Raji (cell line): Measurements from ENCODE around the gene C11orf52.

Source experiments
- POLR2A ChIP-seq: IDR thresholded peaks from 2 replicates; pipeline ENCODE4 v1.6.1; 2011; ENCODE audit warnings: low read depth, low read length, control low read depth; ENCODE audit not compliant: insufficient read depth

Gene C11orf52

DNA sequence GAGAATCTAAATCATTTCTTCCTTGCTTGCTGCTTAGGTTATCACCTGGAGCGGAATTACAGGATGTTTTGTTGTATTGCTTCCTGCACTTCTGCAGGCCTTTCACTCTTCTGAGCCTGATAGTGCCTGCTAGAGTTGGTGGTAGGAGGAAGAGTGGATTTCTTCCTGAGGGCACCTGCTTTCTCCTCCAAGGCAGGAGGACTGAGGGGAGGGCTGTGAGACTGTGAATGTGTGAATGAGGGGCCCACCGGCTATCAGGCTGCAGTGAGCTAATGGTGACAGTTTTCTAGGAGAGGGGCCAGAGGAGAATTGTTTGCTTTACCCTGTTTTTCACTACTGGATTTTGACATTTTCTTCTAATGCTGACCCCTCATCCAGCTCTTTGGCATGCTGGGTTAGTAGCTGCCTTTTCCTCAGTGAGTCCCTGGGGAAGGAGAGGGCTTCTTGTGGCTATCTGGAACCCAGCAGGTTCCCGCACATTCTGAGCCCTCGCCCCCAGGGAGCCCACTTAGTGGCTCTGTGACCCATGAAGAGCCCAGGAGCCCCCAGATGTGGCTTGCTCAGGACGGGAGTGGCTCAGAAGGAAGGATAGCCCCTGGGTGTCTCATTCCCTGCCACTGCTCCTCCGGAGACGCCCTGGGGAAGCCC lies 57.5 kb downstream of the C11orf52 start:
- no peak for TF ChIP-seq POLR2A
